GM19328 (cell line): ENCODE measurements around the gene TMEM63B.
"Not testable (repeated sequence)": the region's sequence is repeated elsewhere in the genome, so short reads cannot be mapped to it uniquely, and the experiment has no call there.

Source experiments
- ATAC-seq: cut with Tn5 transposase; IDR thresholded peaks from one replicate; pipeline ENCODE4 v1.9.1; 2021; ENCODE audit warnings: mild to moderate bottlenecking, moderate library complexity; ENCODE audit not compliant: unreplicated experiment

TMEM63B gene

DNA sequence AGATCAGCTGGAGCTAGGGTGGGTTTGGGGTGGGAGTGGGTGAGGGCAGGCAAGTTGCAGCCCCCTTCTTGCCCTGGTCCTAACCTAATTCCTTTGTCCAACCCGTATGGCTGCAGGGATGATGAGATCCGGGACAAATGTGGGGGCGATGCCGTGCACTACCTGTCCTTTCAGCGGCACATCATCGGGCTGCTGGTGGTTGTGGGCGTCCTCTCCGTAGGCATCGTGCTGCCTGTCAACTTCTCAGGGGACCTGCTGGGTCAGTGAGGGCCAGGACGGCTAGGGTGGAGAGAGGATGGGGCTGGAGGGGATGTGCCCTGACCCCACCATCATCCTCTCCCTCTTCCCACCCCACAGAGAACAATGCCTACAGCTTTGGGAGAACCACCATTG is 12.0 kb downstream of the TMEM63B start:
- no peak for ATAC-seq

DNA sequence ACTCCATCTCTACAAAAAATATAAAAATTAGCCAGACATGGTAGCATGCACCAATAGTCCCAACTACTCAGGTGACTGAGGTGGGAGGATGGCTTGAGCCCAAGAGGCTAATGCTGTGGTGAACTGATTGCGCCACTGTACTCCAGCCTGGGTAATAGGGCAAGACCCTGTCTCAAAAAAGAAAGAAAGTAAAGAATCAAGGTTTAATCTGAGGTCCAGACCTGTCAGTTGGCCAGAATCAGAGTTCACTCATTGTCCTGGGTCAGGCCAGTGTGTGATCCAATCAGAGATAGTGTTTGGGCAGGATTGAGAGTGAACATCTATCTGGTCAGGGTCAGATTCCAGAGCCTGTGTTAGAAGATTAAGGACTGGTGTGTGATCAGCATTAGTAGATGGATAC is 15.5 kb downstream of the TMEM63B start:
- ATAC-seq, result no peak

- no peak for ATAC-seq
Observed at GRCh38 chr6:44143731-44144130, 16.4 kb downstream of the TMEM63B start.

DNA sequence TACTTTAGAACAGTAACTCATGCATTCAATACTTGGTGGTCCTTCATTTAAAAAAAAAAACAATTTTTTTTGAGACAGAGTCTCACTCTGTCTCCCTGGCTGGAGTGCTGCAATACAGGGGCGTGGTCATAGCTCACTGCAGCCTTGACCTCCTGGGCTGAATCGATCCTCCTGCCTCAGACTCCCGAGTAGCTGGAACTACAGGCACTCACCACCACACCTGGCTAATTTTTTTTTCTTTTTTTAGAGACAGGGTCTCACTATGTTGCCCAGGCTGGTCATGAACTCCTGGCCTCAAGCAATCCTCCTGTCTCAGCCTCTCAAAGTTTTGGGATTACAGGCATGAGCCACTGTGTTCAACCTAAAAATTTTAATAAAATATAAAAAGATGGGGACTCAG is 17.2 kb downstream of the TMEM63B start:
- ATAC-seq, result not testable (repeated sequence)

DNA sequence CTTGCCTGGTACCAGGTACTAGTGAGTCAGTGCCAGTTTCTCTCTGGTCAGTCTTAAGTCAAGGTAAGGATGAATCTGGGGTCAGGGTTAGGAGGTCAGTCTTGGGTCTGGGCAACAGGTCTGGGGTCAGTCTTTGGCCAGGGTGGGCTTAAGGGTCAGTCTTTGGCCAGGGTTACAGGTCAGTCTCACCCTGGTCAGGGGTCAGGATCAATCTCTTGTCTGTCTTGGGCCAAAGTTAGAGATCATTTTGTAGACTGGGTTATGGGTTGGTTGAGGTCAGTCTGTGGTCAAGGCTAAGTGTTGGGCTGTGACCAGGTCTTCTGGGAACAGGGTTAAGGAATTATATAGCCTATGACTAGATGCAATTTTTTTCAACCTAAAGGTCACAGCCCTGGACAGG is 18.5 kb downstream of the TMEM63B start:
- no peak for ATAC-seq

GRCh38 chr6:44146685-44147084 is 19.3 kb downstream of the TMEM63B start:
- ATAC-seq, result no peak

DNA sequence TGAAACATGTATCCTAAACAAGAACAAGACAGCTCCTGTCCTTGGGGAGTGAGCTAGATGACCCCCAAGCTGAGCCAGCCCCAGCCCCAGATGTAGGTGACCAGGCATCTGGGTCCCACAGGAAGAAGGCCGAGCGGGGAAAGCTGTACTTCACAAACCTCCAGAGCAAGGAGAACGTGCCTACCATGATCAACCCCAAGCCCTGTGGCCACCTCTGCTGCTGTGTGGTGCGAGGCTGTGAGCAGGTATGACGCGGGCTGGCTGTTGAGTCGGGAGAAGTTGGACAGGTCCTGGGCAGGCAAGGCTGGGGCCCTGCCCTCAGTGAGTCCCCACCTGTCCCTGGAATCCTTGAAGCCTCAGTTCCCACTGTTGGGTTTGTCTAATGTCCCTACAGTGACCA is 19.9 kb downstream of the TMEM63B start:
- no peak for ATAC-seq

GRCh38 chr6:44148306-44148705 is 21.0 kb downstream of the TMEM63B start:
- no peak for ATAC-seq

DNA sequence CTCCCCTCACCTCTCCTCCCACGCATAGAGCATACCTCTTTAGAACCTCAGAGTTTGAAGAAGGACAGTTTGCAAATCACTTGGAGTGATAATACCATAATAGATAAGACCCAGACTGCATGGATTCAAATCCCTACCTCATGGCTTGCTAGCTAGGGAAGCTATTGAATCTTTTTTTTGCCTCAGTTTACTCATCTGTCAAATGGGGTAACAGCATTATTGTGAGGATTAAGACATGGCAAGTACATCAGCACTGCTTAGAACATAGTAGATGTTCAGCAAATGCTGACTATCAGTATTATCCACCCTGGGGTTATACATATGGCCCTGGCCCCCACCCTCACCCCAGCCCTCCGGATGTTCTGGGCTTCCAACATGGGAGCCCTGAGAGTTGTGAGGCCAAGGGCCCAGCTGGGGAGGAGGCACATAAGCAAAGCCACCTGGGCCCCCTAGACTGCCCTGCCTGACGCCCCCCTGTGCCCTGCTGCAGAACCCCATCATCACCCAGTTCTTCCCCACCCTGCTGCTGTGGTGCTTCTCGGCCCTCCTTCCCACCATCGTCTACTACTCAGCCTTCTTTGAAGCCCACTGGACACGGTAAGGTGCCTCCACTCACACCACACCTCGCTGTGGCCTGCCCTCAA is 22.1 kb downstream of the TMEM63B start:
- ATAC-seq, result no peak

DNA sequence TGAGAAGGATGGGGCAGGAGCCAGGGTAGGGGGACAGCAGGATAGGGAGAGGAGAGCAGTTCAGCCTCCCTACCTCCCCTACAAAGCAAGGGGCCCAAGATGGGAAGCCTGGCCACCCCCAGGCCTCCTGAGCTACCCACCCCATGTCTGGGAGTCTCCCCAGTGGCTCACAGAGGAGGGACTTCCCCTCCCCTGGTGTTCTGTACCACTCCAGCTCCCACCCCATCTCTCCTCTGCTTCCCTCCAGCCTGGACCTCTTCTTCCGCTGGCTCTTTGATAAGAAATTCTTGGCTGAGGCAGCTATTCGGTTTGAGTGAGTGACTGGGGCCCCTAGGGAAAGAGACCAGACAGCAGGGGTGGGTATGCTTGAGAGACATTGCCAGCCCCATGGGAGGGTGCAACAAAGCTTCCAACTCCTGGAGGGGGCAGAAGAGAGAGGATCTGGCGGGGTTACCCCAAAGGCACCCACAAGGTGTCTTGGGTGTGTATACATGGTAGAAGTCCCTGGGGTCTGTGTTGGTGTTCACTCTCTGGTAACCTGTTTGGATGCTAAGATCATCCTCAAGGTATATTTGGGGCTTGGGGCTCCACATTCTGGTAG is 23.1 kb downstream of the TMEM63B start:
- no peak for ATAC-seq

DNA sequence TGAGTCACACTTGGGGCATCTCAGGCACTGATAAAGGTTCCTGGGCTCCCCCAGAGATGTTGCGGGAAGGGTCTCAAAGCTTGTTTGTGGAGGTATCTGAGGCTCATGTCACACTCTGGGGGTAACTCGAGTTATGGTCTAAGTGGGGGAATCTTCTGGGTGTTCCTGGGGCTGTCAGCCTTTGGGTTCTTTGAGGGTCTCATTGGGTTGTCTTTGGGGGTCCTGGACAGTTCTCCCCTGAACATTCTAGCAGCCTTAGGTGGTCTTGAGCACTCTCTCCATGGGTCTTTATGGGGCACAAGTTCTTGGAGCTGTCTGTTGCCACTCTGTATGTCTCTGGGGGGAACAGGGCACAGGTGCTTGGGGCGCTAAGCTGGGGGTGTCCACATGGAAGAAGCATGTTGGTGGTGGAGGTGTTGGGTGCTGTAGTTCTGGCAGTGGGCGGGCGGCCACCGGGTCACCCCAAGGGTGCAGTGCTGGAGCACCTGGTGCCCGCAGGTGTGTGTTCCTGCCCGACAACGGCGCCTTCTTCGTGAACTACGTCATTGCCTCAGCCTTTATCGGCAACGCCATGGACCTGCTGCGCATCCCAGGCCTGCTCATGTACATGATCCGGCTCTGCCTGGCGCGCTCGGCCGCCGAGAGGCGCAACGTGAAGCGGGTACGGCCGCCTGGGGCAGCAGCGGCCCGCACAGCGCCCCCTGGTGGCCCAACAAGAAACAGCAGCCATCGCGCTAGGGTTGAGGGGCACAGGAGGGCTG is 24.2 kb downstream of the TMEM63B start:
- ATAC-seq, result no peak

DNA sequence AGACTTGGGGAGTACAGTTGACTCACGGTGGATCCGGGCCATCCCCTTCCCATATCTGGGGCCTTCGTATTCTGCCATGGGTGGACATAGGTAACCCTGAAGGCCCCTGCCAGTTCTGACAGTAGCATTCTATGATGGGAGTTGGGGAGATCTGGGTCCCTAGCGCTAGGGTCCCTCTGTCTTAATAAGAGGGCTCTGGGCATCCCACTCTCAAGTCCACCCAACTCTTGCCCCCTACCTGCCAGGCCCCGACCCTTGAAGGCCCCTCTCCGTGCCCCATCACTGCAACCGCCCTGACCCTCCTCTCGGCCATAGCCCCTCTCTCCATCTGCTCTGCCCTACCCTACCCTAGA is 24.7 kb downstream of the TMEM63B start:
- ATAC-seq, result no peak

DNA sequence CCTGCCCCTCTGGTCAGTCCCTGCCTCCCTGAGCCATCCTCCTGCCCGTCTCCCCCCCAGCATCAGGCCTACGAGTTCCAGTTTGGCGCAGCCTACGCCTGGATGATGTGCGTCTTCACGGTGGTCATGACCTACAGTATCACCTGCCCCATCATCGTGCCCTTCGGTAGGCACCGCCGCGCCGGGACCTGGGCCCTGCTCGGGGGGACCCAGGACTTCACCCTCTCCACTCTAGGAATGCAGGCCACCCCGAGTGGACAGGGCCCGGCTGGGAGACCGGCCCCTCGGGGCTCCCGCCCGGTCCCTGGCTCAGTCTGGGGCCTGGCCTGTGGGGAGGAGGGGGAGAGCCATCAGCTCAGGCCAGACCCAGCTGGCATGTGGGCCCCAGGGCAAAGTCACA is 25.2 kb downstream of the TMEM63B start:
- no peak for ATAC-seq

- no peak for ATAC-seq
Observed at GRCh38 chr6:44154067-44154466, 26.7 kb downstream of the TMEM63B start.

- no peak for ATAC-seq
Observed at GRCh38 chr6:44156494-44157151, 29.3 kb downstream of the TMEM63B start.

GRCh38 chr6:44157152-44157521 is 29.8 kb downstream of the TMEM63B start:
- no peak for ATAC-seq

DNA sequence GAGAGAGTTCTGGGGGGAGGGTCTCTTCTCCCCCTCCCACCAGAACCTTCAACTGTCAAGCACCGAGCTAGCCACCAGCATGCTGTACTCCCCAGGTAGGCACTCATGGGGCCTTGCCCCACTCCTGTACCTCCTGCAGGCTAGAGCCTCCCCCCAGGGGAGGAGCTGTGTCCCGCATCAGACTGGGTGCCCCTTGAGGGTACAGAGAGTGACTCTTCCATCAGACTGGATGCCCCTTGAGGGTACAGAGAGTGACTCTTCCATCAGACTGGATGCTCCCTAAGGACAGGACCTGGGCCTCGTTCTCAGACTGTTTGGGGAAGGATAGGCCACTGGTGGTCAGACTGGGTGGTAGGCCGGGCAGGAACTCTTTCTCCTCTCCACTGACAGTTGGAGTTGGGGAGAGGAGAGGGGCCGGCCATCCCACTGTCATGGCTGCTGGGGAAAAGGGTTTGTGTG is 31.4 kb downstream of the TMEM63B start, which contains the start of gene CAPN11:
Gene CAPN11 (plus strand): TSS at position 51 of the 459 bp plus-strand sequence. CDS start 29 bp downstream, at position 80.
- ATAC-seq, result no peak

- no peak for ATAC-seq
Observed at GRCh38 chr6:44161997-44162338, 34.6 kb downstream of the TMEM63B start.

DNA sequence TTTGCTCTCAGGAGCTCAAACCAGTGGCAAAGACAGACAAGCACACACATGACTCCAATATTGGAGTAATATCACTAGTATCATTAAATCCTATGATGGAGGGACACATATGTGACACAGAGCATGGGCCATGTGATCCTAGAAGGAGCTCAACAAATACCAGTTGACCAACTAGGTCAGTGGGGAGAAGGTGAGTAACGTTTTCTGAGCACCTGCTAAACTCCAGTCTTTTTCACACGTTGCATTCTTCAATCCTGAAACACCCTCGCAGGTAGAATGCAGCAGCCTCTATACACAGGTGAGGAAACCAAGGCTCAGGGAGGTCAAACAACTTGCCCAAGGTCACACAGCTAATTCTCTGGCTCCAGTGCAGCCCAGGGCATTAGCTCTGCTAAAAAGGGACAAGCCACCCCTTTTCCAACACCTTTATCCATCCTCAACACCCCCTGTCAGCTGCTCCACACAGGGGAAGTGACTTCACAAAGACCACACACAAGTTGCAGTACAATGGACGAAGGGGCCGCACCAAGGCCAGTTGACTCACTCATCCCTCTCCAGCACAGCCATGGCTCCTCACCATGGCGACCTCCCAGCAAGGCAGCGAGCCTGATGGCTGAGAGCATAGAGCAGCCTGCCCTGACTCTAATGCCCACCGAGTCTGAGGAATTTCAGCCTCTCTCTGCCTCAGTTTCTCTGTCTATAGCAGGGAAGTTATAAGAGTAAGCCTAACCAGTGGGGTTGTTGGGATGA is 35.7 kb downstream of the TMEM63B start:
- no peak for ATAC-seq

- no peak for ATAC-seq
Observed at GRCh38 chr6:44166116-44166515, 38.8 kb downstream of the TMEM63B start.

- no peak for ATAC-seq
Observed at GRCh38 chr6:44166591-44167184, 39.3 kb downstream of the TMEM63B start.
